GM18951 (cell line): Measurements from ENCODE around the gene AKAP8.
"Not testable (repeated sequence)": the region's sequence is repeated elsewhere in the genome, so short reads cannot be mapped to it uniquely, and the experiment has no call there.

Experiments used
- POLR2A ChIP-seq: IDR thresholded peaks from 4 replicates; pipeline ENCODE4 v1.6.1; 2011; ENCODE audit warnings: mild to moderate bottlenecking; ENCODE audit not compliant: insufficient read length, insufficient read depth; ENCODE audit errors: extremely low read depth
- in situ Hi-C: fragments of 300-500 bp; cut with MboI; formaldehyde crosslinking; loops from one replicate; pipeline ENCODE4 v1.12.0; 2022; ENCODE audit warnings: low sequenced_read_pairs, mixed read lengths, inconsistent platforms; ENCODE audit not compliant: unreplicated experiment

The AKAP8 gene

GRCh38 chr19:15374796-15375440 is 4.7 kb downstream of the AKAP8 start:
- no peak for TF ChIP-seq POLR2A
- in situ Hi-C loops, result no loop called here

- in situ Hi-C loops, result no loop called here
- no peak for TF ChIP-seq POLR2A
These were observed 5.4 kb downstream of the AKAP8 start for GRCh38 chr19:15374105-15374651.

GRCh38 chr19:15373644-15374043 is 5.9 kb downstream of the AKAP8 start:
- in situ Hi-C loops, result no loop called here
- no peak for TF ChIP-seq POLR2A

- TF ChIP-seq POLR2A, result no peak
- in situ Hi-C loops, result no loop called here
These were observed 6.7 kb downstream of the AKAP8 start for GRCh38 chr19:15372891-15373301.

GRCh38 chr19:15372470-15372869 is 7.1 kb downstream of the AKAP8 start:
- in situ Hi-C loops, result no loop called here
- no peak for TF ChIP-seq POLR2A

GRCh38 chr19:15371786-15372380 is 7.7 kb downstream of the AKAP8 start:
- no peak for TF ChIP-seq POLR2A
- in situ Hi-C loops, result no loop called here

- TF ChIP-seq POLR2A, result no peak
- in situ Hi-C loops, result no loop called here
These were observed 8.5 kb downstream of the AKAP8 start for GRCh38 chr19:15371119-15371518.

GRCh38 chr19:15369594-15369891 is 10.0 kb downstream of the AKAP8 start:
- TF ChIP-seq POLR2A, result no peak
- in situ Hi-C loops, result no loop called here

GRCh38 chr19:15368798-15369593 is 10.6 kb downstream of the AKAP8 start:
- no peak for TF ChIP-seq POLR2A
- in situ Hi-C loops, result no loop called here

GRCh38 chr19:15368051-15368632 is 11.4 kb downstream of the AKAP8 start:
- in situ Hi-C loops, result no loop called here
- no peak for TF ChIP-seq POLR2A

GRCh38 chr19:15367439-15367838 is 12.1 kb downstream of the AKAP8 start:
- in situ Hi-C loops, result no loop called here
- TF ChIP-seq POLR2A, result no peak

GRCh38 chr19:15365264-15365663 is 14.3 kb downstream of the AKAP8 start:
- in situ Hi-C loops, result no loop called here
- TF ChIP-seq POLR2A, result no peak

- in situ Hi-C loops, result not testable (repeated sequence)
These were observed 15.8 kb downstream of the AKAP8 start for GRCh38 chr19:15363791-15364190.

GRCh38 chr19:15363048-15363447 is 16.5 kb downstream of the AKAP8 start:
- in situ Hi-C loops, result not testable (repeated sequence)

- in situ Hi-C loops, result not testable (repeated sequence)
These were observed 19.6 kb downstream of the AKAP8 start for GRCh38 chr19:15360015-15360414.
